ENCODE data around the gene P2RY8.

DNA sequence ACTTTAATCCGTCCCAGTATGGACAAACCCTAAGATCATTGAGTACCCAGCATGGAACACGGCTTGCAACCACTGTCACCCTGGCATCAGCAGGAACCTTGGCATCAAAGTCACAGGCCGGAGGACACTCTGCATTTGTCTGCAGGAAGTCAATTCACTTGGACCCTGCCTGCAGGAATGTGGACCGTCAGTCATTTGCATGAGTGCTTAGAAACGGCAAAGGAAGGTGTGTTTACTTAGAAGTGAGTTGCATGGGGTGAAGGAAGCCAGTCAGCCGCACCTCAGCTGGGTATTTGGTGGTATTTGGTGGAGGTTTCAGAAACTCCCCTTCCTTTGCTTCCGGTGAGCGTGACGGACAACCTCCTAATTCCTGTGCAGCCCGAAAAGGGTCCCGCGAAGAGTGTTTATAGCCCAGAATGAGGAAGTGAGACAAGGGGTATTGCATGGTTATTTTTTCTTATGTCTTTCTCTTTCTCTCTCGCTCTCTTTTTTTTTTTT is 15.5 kb downstream of the P2RY8 start:
- no peak for TF ChIP-seq CTCF (IDR thresholded peaks at IDR 0.05; ENCODE audit: insufficient read depth, low read length)
- no peak for TF ChIP-seq REST (IDR thresholded peaks at IDR 0.05; ENCODE audit: insufficient replicate concordance, low read depth)
